Trophoblast cell (in vitro differentiated cells and primary cell): ENCODE measurements around the gene FHOD3.

Experiments used
- DNase-seq, 2 donors: peaks; one replicate each; pipeline ENCODE4 v3.0.0-alpha.2; 2016
- H2AFZ ChIP-seq: 2 replicates; pipeline ENCODE4 v1.6.1; 2013; ENCODE audit warnings: low read length, moderate library complexity, mild to moderate bottlenecking; ENCODE audit not compliant: insufficient read depth, poor library complexity
- H2AK5ac ChIP-seq: 2 replicates; pipeline ENCODE4 v1.6.1; 2013; ENCODE audit warnings: mild to moderate bottlenecking, low read length
- H2BK120ac ChIP-seq: 2 replicates; pipeline ENCODE4 v1.6.1; 2013; ENCODE audit warnings: low read length, mild to moderate bottlenecking, moderate library complexity; ENCODE audit not compliant: insufficient read depth, poor library complexity
- H2BK12ac ChIP-seq: 2 replicates; pipeline ENCODE4 v1.6.1; 2013; ENCODE audit warnings: mild to moderate bottlenecking, low read length, moderate library complexity
- H2BK5ac ChIP-seq: 2 replicates; pipeline ENCODE4 v1.6.1; 2013; ENCODE audit warnings: low read length, low read depth, moderate library complexity, mild to moderate bottlenecking; ENCODE audit not compliant: poor library complexity
- H3K14ac ChIP-seq: 2 replicates; pipeline ENCODE4 v1.6.1; 2013; ENCODE audit warnings: mild to moderate bottlenecking, low read length
- H3K18ac ChIP-seq: 2 replicates; pipeline ENCODE4 v1.6.1; 2013; ENCODE audit warnings: mild to moderate bottlenecking, low read length
- H3K23ac ChIP-seq: 2 replicates; pipeline ENCODE4 v1.6.1; 2013; ENCODE audit warnings: low read length
- H3K27ac ChIP-seq: 2 replicates; pipeline ENCODE4 v1.5.1; 2013; ENCODE audit warnings: low read depth, mild to moderate bottlenecking, inconsistent platforms, low read length, moderate library complexity
- H3K27me3 ChIP-seq: 2 replicates; pipeline ENCODE4 v1.6.1; 2013; ENCODE audit warnings: inconsistent platforms, mild to moderate bottlenecking, low read length, moderate library complexity; ENCODE audit not compliant: insufficient read depth
- H3K36me3 ChIP-seq, 2 experiments: 1 replicate in 1 of 2; 2 replicates in 1 of 2; pipeline ENCODE4 v1.6.1; 2013; ENCODE audit warnings: low read length in 2 of 2, mild to moderate bottlenecking in 2 of 2, moderate library complexity in 1 of 2; ENCODE audit not compliant: insufficient read depth in 2 of 2, control insufficient read depth in 1 of 2
- H3K4ac ChIP-seq: 2 replicates; pipeline ENCODE4 v1.6.1; 2013; ENCODE audit warnings: low read depth, mild to moderate bottlenecking, low read length, moderate library complexity
- H3K4me1 ChIP-seq, 2 experiments: 1 replicate in 1 of 2; 2 replicates in 1 of 2; pipeline ENCODE4 v1.6.1; 2013; ENCODE audit warnings: low read length in 2 of 2, mild to moderate bottlenecking in 2 of 2, moderate library complexity in 1 of 2; ENCODE audit not compliant: insufficient read depth in 2 of 2, control insufficient read depth in 1 of 2
- H3K4me2 ChIP-seq: 2 replicates; pipeline ENCODE4 v1.6.1; 2013; ENCODE audit warnings: inconsistent platforms, mild to moderate bottlenecking, low read length, moderate library complexity
- H3K4me3 ChIP-seq: 2 replicates; pipeline ENCODE4 v1.5.1; 2013; ENCODE audit warnings: mild to moderate bottlenecking, low read depth, low read length, inconsistent platforms
- H3K79me1 ChIP-seq: one replicate; pipeline ENCODE4 v1.6.1; 2013; ENCODE audit warnings: low read length
- H3K79me2 ChIP-seq: 2 replicates; pipeline ENCODE4 v1.6.1; 2013; ENCODE audit warnings: low read length, mild to moderate bottlenecking; ENCODE audit not compliant: control insufficient read depth, insufficient read depth, poor library complexity
- H3K9ac ChIP-seq: 2 replicates; pipeline ENCODE4 v1.6.1; 2013; ENCODE audit warnings: mild to moderate bottlenecking, low read length
- H3K9me3 ChIP-seq: 2 replicates; pipeline ENCODE4 v1.6.1; 2013; ENCODE audit warnings: low read depth, mild to moderate bottlenecking, control low read depth, inconsistent platforms, low read length; ENCODE audit not compliant: insufficient read depth
- H4K12ac ChIP-seq: 2 replicates; pipeline ENCODE4 v1.6.1; 2013; ENCODE audit warnings: low read depth, mild to moderate bottlenecking, low read length, moderate library complexity
- H4K8ac ChIP-seq: 2 replicates; pipeline ENCODE4 v1.6.1; 2013; ENCODE audit warnings: low read depth, mild to moderate bottlenecking, low read length, moderate library complexity
- H4K91ac ChIP-seq: one replicate; pipeline ENCODE4 v1.6.1; 2013; ENCODE audit warnings: low read depth, mild to moderate bottlenecking, low read length, moderate library complexity
- WGBS: extraction: QIAGEN DNeasy Blood & Tissue Kit; methylation state at CpG from one replicate; pipeline ENCODE4 v1.1.7; 2013; ENCODE audit warnings: missing lambda C conversion rate; ENCODE audit not compliant: insufficient read length, insufficient coverage; ENCODE audit errors: extremely low coverage; 5-methylcytosine and 5-hydroxymethylcytosine counted together

FHOD3 gene

DNA sequence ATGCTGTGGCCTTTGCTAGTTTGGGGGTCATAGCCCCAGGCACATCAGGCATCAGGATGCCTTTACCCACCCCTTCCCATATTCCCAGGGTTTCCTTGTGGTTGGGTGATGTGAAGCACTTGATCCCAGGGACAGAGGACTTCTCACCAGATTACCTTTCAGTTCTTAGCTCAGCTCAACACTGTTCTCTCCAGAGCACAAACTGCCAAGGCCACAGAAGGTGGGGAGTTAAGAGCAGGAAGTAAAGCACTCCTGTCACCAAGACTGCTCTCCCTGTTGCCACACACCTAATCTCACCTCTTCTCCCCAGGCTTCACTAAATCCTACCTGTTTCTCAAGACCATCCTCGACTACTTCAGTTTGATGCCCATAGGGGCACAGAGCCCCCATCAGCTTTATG, 25.9 kb downstream of the FHOD3 start:
- Histone ChIP-seq H3K4me1 (peaks cover 18 to 19% of the 10 kb centered on the region in 2 experiments), H3K4me3 (no peak overlapping the region), H2AK5ac (no peak overlapping the region), H3K18ac (no peak overlapping the region), H2BK12ac (no peak overlapping the region), H3K4ac (no peak overlapping the region), H2BK120ac (no peak overlapping the region), H2BK5ac (no peak overlapping the region), H3K79me2 (no peaks in the 10 kb centered on the region), H3K14ac (no peak overlapping the region), H4K12ac (no peak overlapping the region), H3K27ac (no peak overlapping the region), H3K79me1 (no peaks in the 10 kb centered on the region), H3K27me3 (no peaks in the 10 kb centered on the region), H3K9me3 (no peaks in the 10 kb centered on the region), H3K23ac (no peak overlapping the region), H3K9ac (no peak overlapping the region), H4K91ac (no peak overlapping the region), H3K36me3 (no peaks in the 10 kb centered on the region), H3K4me2 (no peak overlapping the region), H2AFZ (no peak overlapping the region), H4K8ac (no peak overlapping the region)
- no CpG with 5 or more reads among the region's 1 CpG for WGBS
- DNase-seq: no peak

- Histone ChIP-seq H3K4me3 (no peak overlapping the region), H2AFZ (no peak overlapping the region), H2BK12ac (no peak overlapping the region), H3K27ac (no peak overlapping the region), H2BK5ac (no peak overlapping the region), H3K9ac (no peak overlapping the region), H3K18ac (no peak overlapping the region), H3K27me3 (no peaks in the 10 kb centered on the region), H3K14ac (no peak overlapping the region), H4K8ac (no peak overlapping the region), H2AK5ac (no peak overlapping the region), H4K91ac (no peak overlapping the region), H3K79me2 (no peaks in the 10 kb centered on the region), H3K79me1 (peaks cover 4% of the 10 kb centered on the region), H3K4me2 (no peak overlapping the region), H2BK120ac (no peak overlapping the region), H3K36me3 (peaks cover 2 to 3% of the 10 kb centered on the region in 2 experiments), H4K12ac (no peak overlapping the region), H3K23ac (no peak overlapping the region), H3K4me1 (peaks cover 33 to 34% of the 10 kb centered on the region in 2 experiments), H3K9me3 (no peaks in the 10 kb centered on the region), H3K4ac (no peak overlapping the region)
- no peak for DNase-seq
- no CpG with 5 or more reads among the region's 1 CpG for WGBS
These were observed 28.3 kb downstream of the FHOD3 start for GRCh38 chr18:36325846-36326245.

DNA sequence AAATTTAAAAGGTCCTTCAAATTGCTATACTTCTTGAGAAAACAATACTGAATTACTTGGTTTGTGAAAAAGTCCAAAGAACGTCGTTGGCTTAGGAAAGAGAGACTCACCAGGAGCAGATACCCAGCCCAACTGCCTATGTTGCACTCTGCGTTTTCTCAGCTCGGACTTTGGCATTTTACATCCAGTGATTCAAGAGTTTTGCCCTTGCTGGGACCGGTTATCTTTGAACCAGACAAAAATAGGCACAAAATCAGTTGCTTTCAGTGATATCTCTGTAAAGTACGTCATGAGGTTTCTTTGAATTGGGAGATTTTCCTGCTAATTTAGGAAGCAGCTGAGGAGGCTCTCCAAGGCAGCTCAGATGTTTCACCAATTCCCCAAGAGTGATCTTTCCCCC, 29.3 kb downstream of the FHOD3 start:
- no peak overlapping the region for H2BK5ac ChIP-seq
- no peak overlapping the region for H3K4ac ChIP-seq
- no peak overlapping the region for H2BK12ac ChIP-seq
- H3K79me2 ChIP-seq: peaks cover 2% of the 10 kb centered on the region
- H3K9me3 ChIP-seq: no peaks in the 10 kb centered on the region
- no CpG with 5 or more reads among the region's 6 CpGs for WGBS
- no peak overlapping the region for H3K27ac ChIP-seq
- H2AFZ ChIP-seq: no peak overlapping the region
- H2BK120ac ChIP-seq: no peak overlapping the region
- no peak overlapping the region for H4K91ac ChIP-seq
- peaks cover 2 to 3% of the 10 kb centered on the region in 2 experiments for H3K36me3 ChIP-seq
- no peak overlapping the region for H3K14ac ChIP-seq
- no peak overlapping the region for H4K12ac ChIP-seq
- H3K9ac ChIP-seq: no peak overlapping the region
- H3K4me2 ChIP-seq: no peak overlapping the region
- no peak overlapping the region for H3K18ac ChIP-seq
- no peak overlapping the region for H3K4me3 ChIP-seq
- DNase-seq: no peak
- H4K8ac ChIP-seq: no peak overlapping the region
- H3K4me1 ChIP-seq: peaks cover 33 to 35% of the 10 kb centered on the region in 2 experiments
- H3K79me1 ChIP-seq: peaks cover 4% of the 10 kb centered on the region
- H3K27me3 ChIP-seq: no peaks in the 10 kb centered on the region
- H2AK5ac ChIP-seq: no peak overlapping the region
- H3K23ac ChIP-seq: no peak overlapping the region

DNA sequence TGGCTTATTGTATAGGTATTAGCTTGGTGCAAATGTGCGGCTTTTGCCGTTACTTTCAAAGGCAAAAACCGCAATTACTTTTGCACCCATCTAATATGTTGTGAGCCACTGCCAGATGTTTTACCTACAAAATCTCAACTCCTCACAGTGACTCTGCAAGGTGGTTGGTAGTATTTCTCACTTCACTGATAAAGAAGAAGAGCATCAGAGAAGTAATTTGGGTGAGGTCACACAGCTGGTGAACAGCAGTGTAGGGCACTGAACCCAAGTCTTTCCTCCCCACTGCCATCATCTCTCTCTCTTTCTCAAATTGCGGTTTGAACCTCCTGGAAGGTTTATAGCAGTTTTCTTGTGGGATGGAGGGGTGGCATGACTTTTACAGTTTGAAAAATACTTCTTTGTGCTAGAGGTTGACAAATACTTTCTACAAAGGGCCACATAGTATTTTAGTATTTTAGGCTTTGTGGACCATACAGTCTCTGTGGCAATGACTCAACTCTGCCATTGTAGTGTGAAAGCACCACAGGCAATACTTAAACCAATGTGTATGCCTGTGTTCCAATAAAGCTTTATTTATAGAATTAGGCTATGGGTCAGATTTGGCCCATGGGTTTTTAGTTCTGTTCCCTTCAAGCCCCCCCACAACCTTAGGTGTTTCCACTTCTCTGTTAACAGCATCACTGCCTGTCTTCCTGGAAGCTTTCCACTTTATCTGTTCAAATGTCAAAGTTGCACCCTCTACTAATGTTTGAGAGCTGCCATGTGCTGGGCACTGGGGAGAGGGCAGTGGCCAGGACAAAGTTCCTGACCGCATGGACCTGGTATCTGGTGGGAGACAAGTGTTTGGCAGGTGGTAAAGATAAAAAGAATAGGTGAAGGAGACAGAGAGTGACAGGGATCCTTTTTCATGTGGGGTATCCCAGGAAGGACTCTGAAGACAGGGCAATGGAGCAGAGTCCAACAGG, 30.1 kb downstream of the FHOD3 start:
- Histone ChIP-seq H3K14ac (no peak overlapping the region), H2BK5ac (no peak overlapping the region), H2AFZ (no peak overlapping the region), H3K27ac (no peak overlapping the region), H3K27me3 (no peaks in the 10 kb centered on the region), H3K9ac (no peak overlapping the region), H3K4ac (no peak overlapping the region), H3K4me2 (no peak overlapping the region), H3K9me3 (no peaks in the 10 kb centered on the region), H3K4me1 (peaks cover 27 to 29% of the 10 kb centered on the region in 2 experiments), H3K18ac (no peak overlapping the region), H3K4me3 (no peak overlapping the region), H2BK12ac (no peak overlapping the region), H4K12ac (no peak overlapping the region), H2AK5ac (no peak overlapping the region), H3K79me2 (peaks cover 2% of the 10 kb centered on the region), H2BK120ac (no peak overlapping the region), H4K91ac (no peak overlapping the region), H3K36me3 (peaks cover 2 to 5% of the 10 kb centered on the region in 2 experiments), H3K79me1 (peaks cover 4% of the 10 kb centered on the region), H3K23ac (no peak overlapping the region), H4K8ac (no peak overlapping the region)
- WGBS: no CpG with 5 or more reads among the region's 5 CpGs
- no peak for DNase-seq
